SU-DHL-6 (cell line): ENCODE results near the gene DOCK1.

Experiments
- H2AFZ ChIP-seq: fragments of 200-600 bp; sonication (generic); 2 replicates; pipeline ENCODE4 v1.6.1; 2014; ENCODE audit warnings: low read depth, mild to moderate bottlenecking, moderate library complexity, mixed read lengths, antibody characterized with exemption, low read length; ENCODE audit not compliant: severe bottlenecking
- H3F3A ChIP-seq: fragments of 200-600 bp; shearing (Covaris generic); 2 replicates; pipeline ENCODE4 v1.6.0; 2016; ENCODE audit warnings: antibody characterized with exemption, mild to moderate bottlenecking; ENCODE audit not compliant: insufficient read depth
- H3K27ac ChIP-seq: fragments of 200-600 bp; sonication (generic); 2 replicates; pipeline ENCODE4 v1.5.1; 2016; ENCODE audit warnings: low read depth, mild to moderate bottlenecking, low read length, moderate library complexity, mixed read lengths
- H3K27me3 ChIP-seq: fragments of 200-600 bp; sonication (generic), shearing (Covaris generic); 2 replicates; pipeline ENCODE4 v1.6.0; 2014; ENCODE audit warnings: mild to moderate bottlenecking, low read length
- H3K36me3 ChIP-seq: fragments of 200-600 bp; sonication (generic); 2 replicates; pipeline ENCODE4 v1.6.1; 2014; ENCODE audit warnings: mild to moderate bottlenecking, low read length, mixed read lengths
- H3K4me2 ChIP-seq: fragments of 300-600, 200-600 bp; shearing (Covaris generic), sonication (generic); 2 replicates; pipeline ENCODE4 v1.6.0; 2014; ENCODE audit warnings: low read length, low read depth, mild to moderate bottlenecking; ENCODE audit not compliant: poor library complexity, severe bottlenecking
- H3K4me3 ChIP-seq: fragments of 200-600 bp; sonication (generic); 2 replicates; pipeline ENCODE4 v1.5.1; 2014; ENCODE audit warnings: antibody characterized with exemption, low read length, mild to moderate bottlenecking, mixed read lengths; ENCODE audit not compliant: insufficient read depth, poor library complexity, severe bottlenecking
- H3K79me2 ChIP-seq: fragments of 200-600 bp; sonication (generic); 2 replicates; pipeline ENCODE4 v1.6.1; 2014; ENCODE audit warnings: mild to moderate bottlenecking, low read length, moderate library complexity; ENCODE audit not compliant: insufficient read depth
- H3K9ac ChIP-seq: fragments of 200-600 bp; sonication (generic); 2 replicates; pipeline ENCODE4 v1.7.0; 2014; ENCODE audit warnings: mild to moderate bottlenecking, low read length
- H3K9me2 ChIP-seq: fragments of 200-600 bp; sonication (generic); replicated peaks from 2 replicates; pipeline ENCODE4 v1.6.1; 2014; ENCODE audit warnings: low read length; ENCODE audit not compliant: insufficient read depth
- H3K9me3 ChIP-seq: fragments of 200-600 bp; sonication (generic); 2 replicates; pipeline ENCODE4 v1.6.1; 2014; ENCODE audit warnings: low read length, mixed read lengths; ENCODE audit not compliant: insufficient read depth
- H4K20me1 ChIP-seq: fragments of 200-600 bp; sonication (generic); 2 replicates; pipeline ENCODE4 v1.6.1; 2014; ENCODE audit warnings: low read depth, mild to moderate bottlenecking, antibody characterized with exemption, low read length, moderate library complexity, mixed read lengths
- EZH2phosphoT487 ChIP-seq: fragments of 200-600 bp; sonication (generic), shearing (Covaris generic); conservative IDR thresholded peaks from 2 replicates; pipeline ENCODE4 v1.6.1; 2018; ENCODE audit warnings: mild to moderate bottlenecking, antibody characterized with exemption, low read length, moderate library complexity, mixed read lengths
- TF ChIP-seq, protein P1 (sequence below): fragments of 200-600 bp; sonication (generic); IDR thresholded peaks from one replicate; pipeline ENCODE4 v1.5.1; 2017; ENCODE audit warnings: antibody characterized with exemption, mild to moderate bottlenecking, low read length, moderate library complexity; ENCODE audit not compliant: insufficient read depth, poor library complexity, severe bottlenecking

DOCK1 gene

DNA sequence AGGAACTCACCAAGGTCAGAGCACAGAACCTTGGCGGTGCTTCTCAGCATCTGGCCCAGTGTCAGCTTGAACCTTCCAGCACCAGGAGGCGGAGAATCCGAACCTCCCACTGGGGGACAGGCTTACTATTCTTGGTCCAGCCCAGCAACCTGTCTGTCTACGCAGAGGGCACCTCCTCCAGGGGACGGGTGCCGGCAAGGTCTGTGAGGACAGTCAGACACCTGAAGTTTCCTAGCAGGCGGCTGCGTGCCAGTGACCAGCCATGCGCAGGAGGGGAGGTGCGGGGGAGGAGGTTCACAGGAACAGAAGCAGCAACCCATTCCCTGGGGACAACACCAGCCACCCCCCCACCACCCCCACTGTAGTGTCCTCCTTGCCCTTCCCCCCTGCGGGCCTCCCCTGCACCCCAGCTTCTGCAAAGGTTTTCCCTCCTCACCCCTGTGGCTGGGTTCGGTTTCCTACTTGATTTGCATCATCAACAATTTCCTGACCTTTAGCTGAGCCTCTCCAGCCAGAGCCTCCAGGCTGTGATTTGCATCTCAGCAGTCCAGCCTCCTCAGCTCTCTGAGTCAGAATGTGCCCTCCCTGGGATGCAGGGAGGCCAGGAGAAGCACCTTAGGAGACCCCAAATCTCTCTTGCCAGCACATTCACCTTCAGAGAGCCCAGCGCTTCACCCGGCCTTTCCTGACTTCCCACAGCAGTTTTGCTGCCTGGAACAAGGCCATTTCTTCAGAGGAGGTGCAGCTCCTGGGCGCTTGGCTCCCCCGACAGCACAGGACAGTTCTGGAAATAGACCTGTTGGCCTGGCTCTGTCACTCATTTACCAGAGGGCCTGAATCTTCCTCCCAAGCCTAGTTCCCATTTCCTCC is 536.4 kb downstream of the DOCK1 start:
- no peak overlapping the region for H3K4me2 ChIP-seq
- no peak overlapping the region for H3K27ac ChIP-seq
- no peak overlapping the region for H2AFZ ChIP-seq
- no peaks in the 10 kb centered on the region for H3K27me3 ChIP-seq
- no peaks in the 10 kb centered on the region for H3K9me3 ChIP-seq
- H3K9me2 ChIP-seq = no peaks in the 10 kb centered on the region
- TF ChIP-seq, protein P1, sequence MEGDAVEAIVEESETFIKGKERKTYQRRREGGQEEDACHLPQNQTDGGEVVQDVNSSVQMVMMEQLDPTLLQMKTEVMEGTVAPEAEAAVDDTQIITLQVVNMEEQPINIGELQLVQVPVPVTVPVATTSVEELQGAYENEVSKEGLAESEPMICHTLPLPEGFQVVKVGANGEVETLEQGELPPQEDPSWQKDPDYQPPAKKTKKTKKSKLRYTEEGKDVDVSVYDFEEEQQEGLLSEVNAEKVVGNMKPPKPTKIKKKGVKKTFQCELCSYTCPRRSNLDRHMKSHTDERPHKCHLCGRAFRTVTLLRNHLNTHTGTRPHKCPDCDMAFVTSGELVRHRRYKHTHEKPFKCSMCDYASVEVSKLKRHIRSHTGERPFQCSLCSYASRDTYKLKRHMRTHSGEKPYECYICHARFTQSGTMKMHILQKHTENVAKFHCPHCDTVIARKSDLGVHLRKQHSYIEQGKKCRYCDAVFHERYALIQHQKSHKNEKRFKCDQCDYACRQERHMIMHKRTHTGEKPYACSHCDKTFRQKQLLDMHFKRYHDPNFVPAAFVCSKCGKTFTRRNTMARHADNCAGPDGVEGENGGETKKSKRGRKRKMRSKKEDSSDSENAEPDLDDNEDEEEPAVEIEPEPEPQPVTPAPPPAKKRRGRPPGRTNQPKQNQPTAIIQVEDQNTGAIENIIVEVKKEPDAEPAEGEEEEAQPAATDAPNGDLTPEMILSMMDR = no peak
- TF ChIP-seq EZH2phosphoT487 = no peak
- no peaks in the 10 kb centered on the region for H3F3A ChIP-seq
- H3K4me3 ChIP-seq = no peak overlapping the region
- H4K20me1 ChIP-seq = no peaks in the 10 kb centered on the region
- no peaks in the 10 kb centered on the region for H3K36me3 ChIP-seq
- no peak overlapping the region for H3K9ac ChIP-seq
- H3K79me2 ChIP-seq = no peaks in the 10 kb centered on the region

DNA sequence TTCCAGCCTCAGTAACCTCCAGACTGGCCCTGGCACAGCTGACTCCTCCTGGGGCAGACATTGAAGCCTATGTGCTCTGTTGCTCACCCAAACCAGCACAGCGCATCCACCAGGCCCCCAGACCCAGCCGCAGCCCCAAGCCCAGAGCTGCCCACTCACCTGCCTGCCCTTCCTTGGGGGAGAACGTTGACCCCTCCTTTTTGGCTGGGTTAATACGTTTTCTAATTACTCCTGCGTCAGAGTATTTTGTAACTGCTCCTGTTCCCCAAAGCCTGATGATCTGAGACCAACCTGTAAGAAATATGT is 536.9 kb downstream of the DOCK1 start:
- H3K79me2 ChIP-seq = no peaks in the 10 kb centered on the region
- H3K9ac ChIP-seq = no peak overlapping the region
- no peak overlapping the region for H2AFZ ChIP-seq
- no peaks in the 10 kb centered on the region for H3K9me3 ChIP-seq
- H3K4me3 ChIP-seq = no peak overlapping the region
- no peaks in the 10 kb centered on the region for H4K20me1 ChIP-seq
- no peaks in the 10 kb centered on the region for H3K9me2 ChIP-seq
- no peaks in the 10 kb centered on the region for H3K36me3 ChIP-seq
- TF ChIP-seq EZH2phosphoT487 = no peak
- TF ChIP-seq, protein P1 = no peak
- H3K27me3 ChIP-seq = no peaks in the 10 kb centered on the region
- no peaks in the 10 kb centered on the region for H3F3A ChIP-seq
- H3K27ac ChIP-seq = no peak overlapping the region
- H3K4me2 ChIP-seq = no peak overlapping the region

DNA sequence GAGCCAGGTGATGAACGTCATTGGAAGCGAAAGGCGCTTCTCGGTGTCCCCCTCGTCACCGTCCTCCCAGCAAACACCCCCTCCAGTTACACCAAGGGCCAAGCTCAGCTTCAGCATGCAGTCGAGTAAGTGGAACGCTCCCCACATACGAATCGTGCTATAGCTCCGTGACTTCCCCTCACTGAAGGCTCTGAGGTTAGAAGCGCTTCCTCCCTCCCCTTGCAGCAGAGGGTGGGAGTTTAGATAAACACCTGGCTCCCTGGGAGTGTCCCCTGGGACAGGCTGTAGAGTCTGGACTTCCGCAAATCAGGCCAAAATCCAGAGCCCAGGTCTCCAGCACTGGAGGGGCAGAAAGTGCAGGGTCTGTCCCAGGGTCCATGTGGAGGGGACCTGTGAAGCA is 538.9 kb downstream of the DOCK1 start:
- H3K4me3 ChIP-seq = no peak overlapping the region
- no peak overlapping the region for H3K4me2 ChIP-seq
- H2AFZ ChIP-seq = no peak overlapping the region
- no peaks in the 10 kb centered on the region for H3K27me3 ChIP-seq
- H3F3A ChIP-seq = no peaks in the 10 kb centered on the region
- H3K36me3 ChIP-seq = no peaks in the 10 kb centered on the region
- no peaks in the 10 kb centered on the region for H4K20me1 ChIP-seq
- H3K79me2 ChIP-seq = no peaks in the 10 kb centered on the region
- TF ChIP-seq, protein P1 = no peak
- TF ChIP-seq EZH2phosphoT487 = no peak
- H3K27ac ChIP-seq = no peak overlapping the region
- H3K9me2 ChIP-seq = no peaks in the 10 kb centered on the region
- H3K9me3 ChIP-seq = no peaks in the 10 kb centered on the region
- no peak overlapping the region for H3K9ac ChIP-seq
